ENCODE measurements around the gene MCOLN3.
"Not testable (repeated sequence)": the region's sequence is repeated elsewhere in the genome, so short reads cannot be mapped to it uniquely, and the experiment has no call there.

GRCh38 chr1:85005641-85006040, 42.7 kb downstream of the MCOLN3 start:
- not testable (repeated sequence) for TF ChIP-seq CTCF (conservative IDR thresholded peaks at IDR 0.05; ENCODE audit: low read length); EZH2phosphoT487 (IDR thresholded peaks at IDR 0.05; ENCODE audit: borderline replicate concordance)

All from Loucy (cell line).